HFF-Myc (cell line): ENCODE measurements around the gene ZNF592.

Experiments used
- DNase-seq: peaks from one replicate; pipeline ENCODE4 v3.0.0-alpha.2; 2011; ENCODE audit warnings: low read depth; ENCODE audit errors: extremely low read depth
- H3K4me3 ChIP-seq: replicated peaks from 2 replicates; pipeline ENCODE4 v1.5.1; 2011; ENCODE audit warnings: low read depth, mild to moderate bottlenecking, control low read depth, low read length
- TF ChIP-seq, protein P1 (sequence below): IDR thresholded peaks from 2 replicates; pipeline ENCODE4 v1.5.1; 2012; ENCODE audit warnings: mild to moderate bottlenecking, low read depth, low read length, control low read depth; ENCODE audit errors: missing control alignments

Gene ZNF592

GRCh38 chr15:84805221-84805620 is 56.8 kb downstream of the ZNF592 start:
- no peak for DNase-seq
- no peak overlapping the region for H3K4me3 ChIP-seq
- TF ChIP-seq, protein P1, sequence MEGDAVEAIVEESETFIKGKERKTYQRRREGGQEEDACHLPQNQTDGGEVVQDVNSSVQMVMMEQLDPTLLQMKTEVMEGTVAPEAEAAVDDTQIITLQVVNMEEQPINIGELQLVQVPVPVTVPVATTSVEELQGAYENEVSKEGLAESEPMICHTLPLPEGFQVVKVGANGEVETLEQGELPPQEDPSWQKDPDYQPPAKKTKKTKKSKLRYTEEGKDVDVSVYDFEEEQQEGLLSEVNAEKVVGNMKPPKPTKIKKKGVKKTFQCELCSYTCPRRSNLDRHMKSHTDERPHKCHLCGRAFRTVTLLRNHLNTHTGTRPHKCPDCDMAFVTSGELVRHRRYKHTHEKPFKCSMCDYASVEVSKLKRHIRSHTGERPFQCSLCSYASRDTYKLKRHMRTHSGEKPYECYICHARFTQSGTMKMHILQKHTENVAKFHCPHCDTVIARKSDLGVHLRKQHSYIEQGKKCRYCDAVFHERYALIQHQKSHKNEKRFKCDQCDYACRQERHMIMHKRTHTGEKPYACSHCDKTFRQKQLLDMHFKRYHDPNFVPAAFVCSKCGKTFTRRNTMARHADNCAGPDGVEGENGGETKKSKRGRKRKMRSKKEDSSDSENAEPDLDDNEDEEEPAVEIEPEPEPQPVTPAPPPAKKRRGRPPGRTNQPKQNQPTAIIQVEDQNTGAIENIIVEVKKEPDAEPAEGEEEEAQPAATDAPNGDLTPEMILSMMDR = no peak

GRCh38 chr15:84807228-84807627 is 58.8 kb downstream of the ZNF592 start:
- TF ChIP-seq, protein P1 = no peak
- no peak overlapping the region for H3K4me3 ChIP-seq
- no peak for DNase-seq

- H3K4me3 ChIP-seq = no peak overlapping the region
- TF ChIP-seq, protein P1 = no peak
- no peak for DNase-seq
Observed at GRCh38 chr15:84810073-84810840, 61.9 kb downstream of the ZNF592 start.

- DNase-seq = no peak
- H3K4me3 ChIP-seq = no peak overlapping the region
- TF ChIP-seq, protein P1 = no peak
Observed at GRCh38 chr15:84811151-84811550, 62.8 kb downstream of the ZNF592 start.

GRCh38 chr15:84811828-84812227 is 63.4 kb downstream of the ZNF592 start:
- no peak for DNase-seq
- H3K4me3 ChIP-seq = no peak overlapping the region
- TF ChIP-seq, protein P1 = no peak

DNA sequence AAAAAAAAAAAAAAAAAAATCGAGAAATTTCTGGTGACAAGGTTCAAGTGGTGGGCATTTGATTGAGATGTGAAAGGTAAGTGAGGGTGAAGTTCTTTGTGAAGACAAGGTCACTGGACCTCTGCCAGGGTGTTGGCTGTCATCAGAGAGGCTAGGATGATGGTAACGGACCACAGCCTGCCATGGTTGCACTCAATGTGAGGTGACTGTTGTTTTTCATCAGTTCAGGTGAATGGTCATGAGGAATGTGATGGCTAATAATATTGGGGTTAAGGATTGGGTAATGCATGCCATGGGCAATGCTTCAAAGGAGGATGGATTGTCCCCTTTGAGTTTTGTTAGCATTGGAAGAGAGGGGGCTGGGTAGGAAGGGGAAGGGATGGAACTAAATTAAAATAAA is 64.5 kb downstream of the ZNF592 start:
- TF ChIP-seq, protein P1 = no peak
- DNase-seq = no peak

GRCh38 chr15:84813435-84813834 is 65.0 kb downstream of the ZNF592 start:
- H3K4me3 ChIP-seq = no peak overlapping the region
- DNase-seq = no peak
- TF ChIP-seq, protein P1 = no peak

More for the DNA sequence above, 64.5 kb downstream of the ZNF592 start:
- no peak overlapping the region for H3K4me3 ChIP-seq
